ENCODE measurements around the gene ERBB4.
A peak's percentile ranks its signal among the peaks of the same experiment; 100 is the strongest.

Gene ERBB4

GRCh38 chr2:212540341-212540740 is 1.7 kb upstream of the ERBB4 start (continued):
- TF ChIP-seq CREB5 (CRISPR knock-in tag; IDR thresholded peaks at IDR 0.05; ENCODE audit: low read depth) = no peak
- no peak for TF ChIP-seq PPARA (CRISPR knock-in tag; IDR thresholded peaks at IDR 0.05; ENCODE audit: borderline replicate concordance)
- TF ChIP-seq ARNTL (CRISPR knock-in tag; IDR thresholded peaks at IDR 0.05; ENCODE audit: borderline replicate concordance, low read depth) = no peak
- no peak for TF ChIP-seq CSRNP3 (CRISPR knock-in tag; IDR thresholded peaks at IDR 0.05)
- no peak for TF ChIP-seq ZFP30 (CRISPR knock-in tag; IDR thresholded peaks at IDR 0.05)
- TF ChIP-seq ESRRG (CRISPR knock-in tag; IDR thresholded peaks at IDR 0.05) = no peak
- TF ChIP-seq RARB (CRISPR knock-in tag; IDR thresholded peaks at IDR 0.05) = no peak
- TF ChIP-seq CSDC2 (CRISPR knock-in tag; IDR thresholded peaks at IDR 0.05) = no peak
- TF ChIP-seq TCF4 (CRISPR knock-in tag; IDR thresholded peaks at IDR 0.05; ENCODE audit: borderline replicate concordance) = no peak

- TF ChIP-seq BACH2 (CRISPR knock-in tag; IDR thresholded peaks at IDR 0.05; ENCODE audit: borderline replicate concordance) (no peak), TCF4 (CRISPR knock-in tag; IDR thresholded peaks at IDR 0.05; ENCODE audit: borderline replicate concordance) (no peak), ARNTL (CRISPR knock-in tag; IDR thresholded peaks at IDR 0.05; ENCODE audit: borderline replicate concordance, low read depth) (no peak), CSRNP3 (CRISPR knock-in tag; IDR thresholded peaks at IDR 0.05) (no peak), CREB5 (CRISPR knock-in tag; IDR thresholded peaks at IDR 0.05; ENCODE audit: low read depth) (no peak), PPARA (CRISPR knock-in tag; IDR thresholded peaks at IDR 0.05; ENCODE audit: borderline replicate concordance) (no peak), ISL1 (CRISPR knock-in tag; IDR thresholded peaks at IDR 0.05) (no peak), PATZ1 (CRISPR knock-in tag; IDR thresholded peaks at IDR 0.05; ENCODE audit: borderline replicate concordance) (no peak)
- ATAC-seq = peak; percentile 62
These were observed 674 bp upstream of the ERBB4 start for GRCh38 chr2:212539072-212539880.

GRCh38 chr2:212537726-212538304 is 787 bp downstream of the ERBB4 start:
- ATAC-seq = peak; percentile 64
- TF ChIP-seq ZNF8 (CRISPR knock-in tag; IDR thresholded peaks at IDR 0.05) (no peak), TOX (CRISPR knock-in tag; IDR thresholded peaks at IDR 0.05; ENCODE audit: borderline replicate concordance) (no peak), PPARA (CRISPR knock-in tag; IDR thresholded peaks at IDR 0.05; ENCODE audit: borderline replicate concordance) (no peak), ZFP30 (CRISPR knock-in tag; IDR thresholded peaks at IDR 0.05) (no peak), ZNF70 (CRISPR knock-in tag; IDR thresholded peaks at IDR 0.05) (no peak), ARNTL (CRISPR knock-in tag; IDR thresholded peaks at IDR 0.05; ENCODE audit: borderline replicate concordance, low read depth) (no peak), OSR1 (CRISPR knock-in tag; IDR thresholded peaks at IDR 0.05) (no peak), ESRRG (CRISPR knock-in tag; IDR thresholded peaks at IDR 0.05) (no peak)

Measured in SK-N-SH treated with all-trans-retinoic acid at 6 μM for 48 hours (cell line).